Neural progenitor cell (in vitro differentiated cells): ENCODE data around the gene CDCA5.

ENCODE experiments used
- EZH2 ChIP-seq: fragments of 200-600 bp; sonication (generic); IDR thresholded peaks from 2 replicates; pipeline ENCODE4 v1.6.1; 2017; ENCODE audit warnings: antibody characterized with exemption, mild to moderate bottlenecking, moderate library complexity
- EZH2phosphoT487 ChIP-seq: fragments of 200-600 bp; sonication (generic); IDR thresholded peaks from 2 replicates; pipeline ENCODE4 v1.6.1; 2017; ENCODE audit warnings: antibody characterized with exemption
- TF ChIP-seq, protein P1 (sequence below): fragments of 200-600 bp; sonication (generic); IDR thresholded peaks from 2 replicates; pipeline ENCODE4 v1.5.1; 2017; ENCODE audit warnings: antibody characterized with exemption, mild to moderate bottlenecking

DNA sequence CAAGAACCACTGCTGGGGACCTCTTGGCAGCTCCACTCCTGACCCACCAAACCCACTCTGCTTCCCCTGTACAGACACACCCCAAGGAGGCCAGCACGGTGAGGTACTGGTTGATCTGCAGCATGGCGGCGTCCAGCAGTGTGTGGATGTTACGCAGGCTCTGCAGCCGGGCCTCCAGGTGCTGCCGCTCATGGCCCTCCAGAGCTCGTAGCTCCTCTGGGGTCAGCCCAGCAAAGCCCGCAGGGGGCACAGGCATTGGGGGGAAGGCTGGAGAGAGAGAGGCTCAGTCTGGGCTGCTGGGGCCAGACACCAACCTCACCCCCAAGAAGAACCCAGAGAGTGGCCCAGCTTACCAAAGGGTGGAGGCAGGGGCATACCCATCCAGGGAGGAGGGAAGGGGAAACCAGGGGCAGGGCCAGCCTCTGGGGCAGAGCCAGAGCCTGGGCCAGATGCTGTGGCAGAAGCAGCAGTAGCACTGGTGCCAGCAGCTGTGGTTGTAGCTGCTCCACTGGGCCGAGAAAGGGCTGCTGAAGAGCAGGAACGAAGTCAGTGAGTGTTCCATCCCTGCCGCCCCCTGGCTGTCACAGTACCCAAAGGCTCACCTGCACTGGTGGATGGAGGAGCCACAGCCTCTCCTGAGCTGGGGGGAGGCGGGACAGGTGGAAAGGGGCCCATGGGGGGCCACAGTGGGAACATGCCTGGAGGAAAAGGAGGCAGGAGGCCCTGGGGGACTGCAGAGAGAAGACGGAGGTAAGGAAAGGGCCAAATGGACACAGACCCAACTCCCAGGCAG is 46.0 kb upstream of the CDCA5 start:
- no peak for TF ChIP-seq EZH2
- TF ChIP-seq, protein P1, sequence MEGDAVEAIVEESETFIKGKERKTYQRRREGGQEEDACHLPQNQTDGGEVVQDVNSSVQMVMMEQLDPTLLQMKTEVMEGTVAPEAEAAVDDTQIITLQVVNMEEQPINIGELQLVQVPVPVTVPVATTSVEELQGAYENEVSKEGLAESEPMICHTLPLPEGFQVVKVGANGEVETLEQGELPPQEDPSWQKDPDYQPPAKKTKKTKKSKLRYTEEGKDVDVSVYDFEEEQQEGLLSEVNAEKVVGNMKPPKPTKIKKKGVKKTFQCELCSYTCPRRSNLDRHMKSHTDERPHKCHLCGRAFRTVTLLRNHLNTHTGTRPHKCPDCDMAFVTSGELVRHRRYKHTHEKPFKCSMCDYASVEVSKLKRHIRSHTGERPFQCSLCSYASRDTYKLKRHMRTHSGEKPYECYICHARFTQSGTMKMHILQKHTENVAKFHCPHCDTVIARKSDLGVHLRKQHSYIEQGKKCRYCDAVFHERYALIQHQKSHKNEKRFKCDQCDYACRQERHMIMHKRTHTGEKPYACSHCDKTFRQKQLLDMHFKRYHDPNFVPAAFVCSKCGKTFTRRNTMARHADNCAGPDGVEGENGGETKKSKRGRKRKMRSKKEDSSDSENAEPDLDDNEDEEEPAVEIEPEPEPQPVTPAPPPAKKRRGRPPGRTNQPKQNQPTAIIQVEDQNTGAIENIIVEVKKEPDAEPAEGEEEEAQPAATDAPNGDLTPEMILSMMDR, result no peak
- no peak for TF ChIP-seq EZH2phosphoT487
